Measurements from ENCODE around the gene NPR2. TPM values are rescaled to one million over a fixed set of nuclear protein-coding genes. Genes with fewer than 3 reads are reported as not detected.

NPR2 gene
- total and polyA plus RNA-seq, 2 donors (not counting 3 experiments of a cell fraction or from before 2014, with no cell fraction given) = 16.4 to 25.6 TPM

- DNase-seq (ENCODE audit: low read depth, low spot score) (peak; percentile 54), FAIRE-seq (peak; percentile 40)
- H3K27ac ChIP-seq (ENCODE audit: insufficient read depth, low read depth, low read length) = peak overlapping the region; percentile 97
- peaks cover 7% of the 10 kb centered on the region for H3K79me2 ChIP-seq (ENCODE audit: control insufficient read depth, insufficient read depth, low read length)
- no peak overlapping the region for H2AFZ ChIP-seq (ENCODE audit: low read depth, low read length)
- H3K4me3 ChIP-seq (replicated peaks in 1 of 3; ENCODE audit: insufficient read depth in 1 of 3, low read depth in 1 of 3, low read length in 3 of 3) = peak overlapping the region in 2 of 3 experiments; percentile 8 to 15
- H3K27me3 ChIP-seq (ENCODE audit: control insufficient read depth in 2 of 2, insufficient read depth in 2 of 2, low read length in 2 of 2) = no peaks in the 10 kb centered on the region
- BruUV-seq (replicated peaks) = no TSS peak
- H4K20me1 ChIP-seq (replicated peaks; ENCODE audit: control insufficient read depth, extremely low read depth, insufficient read depth, low read length) = no peaks in the 10 kb centered on the region
- CTCF ChIA-PET = interaction anchor here (0.7 to 7.2 kb wide), 11 partner anchors 9 to 69 kb away, joined by 3 to 62 read pairs (median 5); partner anchors contain the start of genes CREB3, GBA2, RGP1 and SPAG8
- no peaks in the 10 kb centered on the region for H3K9me3 ChIP-seq (replicated peaks; ENCODE audit: control insufficient read depth, insufficient read depth, low read length)
- H3K4me2 ChIP-seq (ENCODE audit: insufficient read depth, low read length) = peak overlapping the region; percentile 14
- peaks cover 0 to 2% of the 10 kb centered on the region in 2 experiments for H3K36me3 ChIP-seq (ENCODE audit: control insufficient read depth in 2 of 2, extremely low read depth in 1 of 2, insufficient read depth in 2 of 2, low read length in 2 of 2)
- POLR2A ChIA-PET = interaction anchor here (0.6 to 1.6 kb wide), 3 partner anchors 11 to 33 kb away, joined by 3 to 5 read pairs (median 4); no protein-coding TSS in a partner anchor
- peak overlapping the region; percentile 93 for H3K9ac ChIP-seq (replicated peaks; ENCODE audit: extremely low read depth, insufficient read depth, low read length)
- TF ChIP-seq FOS (IDR thresholded peaks at IDR 0.05; ENCODE audit: borderline replicate concordance, insufficient read depth, low read length) = no peak
- TF ChIP-seq POLR2AphosphoS5 (IDR thresholded peaks at IDR 0.05; ENCODE audit: insufficient read depth, low read depth, low read length) = peak; percentile 47
- no peak for TF ChIP-seq EZH2 (IDR thresholded peaks at IDR 0.05; ENCODE audit: borderline replicate concordance, low read depth, low read length, severe bottlenecking)
- peak; percentile 66 for TF ChIP-seq POLR2A (IDR thresholded peaks at IDR 0.05; ENCODE audit: low read depth, low read length)
- peak; percentile 57 for TF ChIP-seq MYC (IDR thresholded peaks at IDR 0.05; ENCODE audit: low read depth, low read length)
- intact Hi-C loops (cut with micrococcal nuclease) (loop anchor here (2.0 kb wide), 4 partner anchors 13 to 149 kb away; partner anchors contain the start of genes HRCT1 and SPAG8), dilution Hi-C loops (cut with MboI; ENCODE audit: extremely low pct_ligation_motif_present, low sequenced_read_pairs) (no loop called here)
- H3K9me1 ChIP-seq (replicated peaks; ENCODE audit: control insufficient read depth, extremely low read depth, insufficient read depth, low read length) = no peaks in the 10 kb centered on the region
- H3K4me1 ChIP-seq (ENCODE audit: control insufficient read depth, extremely low read depth, insufficient read depth, low read length) = peaks cover 93% of the 10 kb centered on the region
These were observed 34.0 kb upstream of the NPR2 start for GRCh38 chr9:35757226-35757891.

GRCh38 chr9:35757892-35758275 lies 33.5 kb upstream of the NPR2 start:
- TF ChIP-seq POLR2A (IDR thresholded peaks at IDR 0.05; ENCODE audit: low read depth, low read length) = no peak
- TF ChIP-seq EZH2 (IDR thresholded peaks at IDR 0.05; ENCODE audit: borderline replicate concordance, low read depth, low read length, severe bottlenecking) = no peak
- no peak for TF ChIP-seq JUN (IDR thresholded peaks at IDR 0.05; ENCODE audit: borderline replicate concordance, insufficient read depth, insufficient read length, low read depth)
- no peak for TF ChIP-seq GATA2 (IDR thresholded peaks at IDR 0.05; ENCODE audit: insufficient read depth, insufficient read length, low read depth, low read length)
- TF ChIP-seq MYC (IDR thresholded peaks at IDR 0.05; ENCODE audit: low read depth, low read length) = no peak
- no peak for TF ChIP-seq MAX (IDR thresholded peaks at IDR 0.05; ENCODE audit: insufficient read depth, insufficient read length)
- TF ChIP-seq FOS (IDR thresholded peaks at IDR 0.05; ENCODE audit: borderline replicate concordance, insufficient read depth, low read length) = no peak
- no peak for TF ChIP-seq POLR2AphosphoS5 (IDR thresholded peaks at IDR 0.05; ENCODE audit: insufficient read depth, low read depth, low read length)
- no peak for TF ChIP-seq CTCF (IDR thresholded peaks at IDR 0.05; ENCODE audit: extremely low read depth in 1 of 2, insufficient read depth in 1 of 2, low read depth in 1 of 2, low read length in 2 of 2)
- Histone ChIP-seq H4K20me1 (replicated peaks; ENCODE audit: control insufficient read depth, extremely low read depth, insufficient read depth, low read length) (no peaks in the 10 kb centered on the region), H3K4me2 (ENCODE audit: insufficient read depth, low read length) (peak overlapping the region; percentile 14), H3K27ac (ENCODE audit: insufficient read depth, low read depth, low read length) (peak overlapping the region; percentile 97), H3K9me3 (replicated peaks; ENCODE audit: control insufficient read depth, insufficient read depth, low read length) (no peaks in the 10 kb centered on the region), H3K9ac (replicated peaks; ENCODE audit: extremely low read depth, insufficient read depth, low read length) (peak overlapping the region; percentile 93), H3K4me3 (replicated peaks in 1 of 3; ENCODE audit: insufficient read depth in 1 of 3, low read depth in 1 of 3, low read length in 3 of 3) (peak overlapping the region in 1 of 3 experiments; percentile 8), H3K9me1 (replicated peaks; ENCODE audit: control insufficient read depth, extremely low read depth, insufficient read depth, low read length) (no peaks in the 10 kb centered on the region), H3K79me2 (ENCODE audit: control insufficient read depth, insufficient read depth, low read length) (peaks cover 7% of the 10 kb centered on the region), H2AFZ (ENCODE audit: low read depth, low read length) (no peak overlapping the region), H3K4me1 (ENCODE audit: control insufficient read depth, extremely low read depth, insufficient read depth, low read length) (peaks cover 90% of the 10 kb centered on the region), H3K36me3 (ENCODE audit: control insufficient read depth in 2 of 2, extremely low read depth in 1 of 2, insufficient read depth in 2 of 2, low read length in 2 of 2) (peaks cover 0 to 2% of the 10 kb centered on the region in 2 experiments), H3K27me3 (ENCODE audit: control insufficient read depth in 2 of 2, insufficient read depth in 2 of 2, low read length in 2 of 2) (no peaks in the 10 kb centered on the region)
- ChIA-PET POLR2A (interaction anchor here (1.7 kb wide), 1 partner anchor 10 kb away, joined by 4 read pairs; no protein-coding TSS in a partner anchor), CTCF (interaction anchor here (2.3 to 7.2 kb wide), 2 partner anchors 9 to 31 kb away, joined by 12 to 62 read pairs; partner anchors contain the start of genes GBA2 and RGP1)
- intact Hi-C loops (cut with micrococcal nuclease) = loop anchor here (2.0 kb wide), 4 partner anchors 13 to 149 kb away; partner anchors contain the start of genes HRCT1 and SPAG8
- no peak for DNase-seq (ENCODE audit: low read depth, low spot score)
- no peak for FAIRE-seq
- TSS peak; percentile 30 for BruUV-seq (replicated peaks)
- dilution Hi-C loops (cut with MboI; ENCODE audit: extremely low pct_ligation_motif_present, low sequenced_read_pairs) = no loop called here
